GOT3 (cell line): Measurements from ENCODE around the gene CDADC1.

Experiments used
- DNase-seq: peaks from one replicate; lab custom pipeline; 2025; ENCODE audit warnings: mixed read lengths; lab: John Stamatoyannopoulos, UW

Gene CDADC1

GRCh38 chr13:49247643-49248621 is at the start of gene CDADC1:
TSS of gene CDADC1 (plus strand) at chr13:49247925. CDS start at chr13:49248038, 113 bp downstream.
- peak; percentile 73 for DNase-seq

GRCh38 chr13:49206641-49207040 is 41.1 kb upstream of the CDADC1 start:
- no peak for DNase-seq

GRCh38 chr13:49208619-49209018 is 39.1 kb upstream of the CDADC1 start:
- no peak for DNase-seq

GRCh38 chr13:49210114-49210513 is 37.6 kb upstream of the CDADC1 start:
- no peak for DNase-seq

- DNase-seq = no peak
Measured at GRCh38 chr13:49210669-49211068, 37.1 kb upstream of the CDADC1 start.

- no peak for DNase-seq
Measured at GRCh38 chr13:49213539-49213938, 34.2 kb upstream of the CDADC1 start.

- DNase-seq = no peak
Measured at GRCh38 chr13:49213997-49214916, 33.5 kb upstream of the CDADC1 start.

- DNase-seq = no peak
Measured at GRCh38 chr13:49214917-49215376, 32.8 kb upstream of the CDADC1 start.

- no peak for DNase-seq
Measured at GRCh38 chr13:49216334-49216733, 31.4 kb upstream of the CDADC1 start.

- DNase-seq = no peak
Measured at GRCh38 chr13:49217962-49218492, 29.7 kb upstream of the CDADC1 start.

GRCh38 chr13:49218493-49219051 is 29.2 kb upstream of the CDADC1 start:
- DNase-seq = no peak

- no peak for DNase-seq
Measured at GRCh38 chr13:49219647-49220035, 28.1 kb upstream of the CDADC1 start.

- no peak for DNase-seq
Measured at GRCh38 chr13:49220036-49220855, 27.5 kb upstream of the CDADC1 start, which contains the start of gene MLNR. TSS of gene MLNR (plus strand) at chr13:49220338. CDS start at chr13:49220338, 0 bp downstream.

GRCh38 chr13:49220856-49221589 is 26.7 kb upstream of the CDADC1 start:
- no peak for DNase-seq

- no peak for DNase-seq
Measured at GRCh38 chr13:49221590-49221965, 26.1 kb upstream of the CDADC1 start.

- DNase-seq = no peak
Measured at GRCh38 chr13:49225223-49226042, 22.3 kb upstream of the CDADC1 start.

GRCh38 chr13:49226613-49227012 is 21.1 kb upstream of the CDADC1 start:
- no peak for DNase-seq

- no peak for DNase-seq
Measured at GRCh38 chr13:49234741-49235140, 13.0 kb upstream of the CDADC1 start.

GRCh38 chr13:49235856-49236431 is 11.8 kb upstream of the CDADC1 start:
- no peak for DNase-seq
